Keratinocyte (primary cell): ENCODE measurements around the gene MAD1L1. TPM values are rescaled to one million over a fixed set of nuclear protein-coding genes. Genes with fewer than 3 reads are reported as not detected.

ENCODE experiments used
- DNase-seq: peaks from one replicate; pipeline ENCODE4 v3.0.0-alpha.2; 2011; ENCODE audit warnings: low read depth, missing footprints, low spot score
- FAIRE-seq: peaks from 2 replicates; lab custom pipeline; 2011; peaks lifted over from hg19 to GRCh38; lab: Jason Lieb, UNC
- H2AFZ ChIP-seq: 2 replicates; pipeline ENCODE4 v1.6.0; 2012; ENCODE audit warnings: low read length, control low read depth, inconsistent platforms; ENCODE audit not compliant: control insufficient read depth
- H3K27ac ChIP-seq: 2 replicates; pipeline ENCODE4 v1.5.1; 2011; ENCODE audit warnings: low read length; ENCODE audit not compliant: control insufficient read depth, insufficient read depth
- H3K27me3 ChIP-seq: 3 replicates; pipeline ENCODE4 v1.6.0; 2011; ENCODE audit warnings: low read length; ENCODE audit not compliant: control insufficient read depth, insufficient read depth; ENCODE audit errors: extremely low read depth
- H3K36me3 ChIP-seq, 2 experiments: 2 replicates in 1 of 2; 3 replicates in 1 of 2; pipeline ENCODE4 v1.5.1; 2011; ENCODE audit warnings: low read length in 2 of 2, mild to moderate bottlenecking in 1 of 2; ENCODE audit not compliant: control insufficient read depth in 2 of 2, insufficient read depth in 2 of 2; ENCODE audit errors: extremely low read depth in 1 of 2
- H3K4me1 ChIP-seq: 3 replicates; pipeline ENCODE4 v1.5.1; 2011; ENCODE audit warnings: low read length; ENCODE audit not compliant: control insufficient read depth, insufficient read depth; ENCODE audit errors: extremely low read depth
- H3K4me2 ChIP-seq: 3 replicates; pipeline ENCODE4 v1.6.0; 2011; ENCODE audit warnings: low read depth, low read length; ENCODE audit not compliant: control insufficient read depth, insufficient read depth; ENCODE audit errors: extremely low read depth
- H3K4me3 ChIP-seq, 3 experiments: fragments of 200-600 bp in 1 of 3; sonication (generic) in 1 of 3; 2 replicates in 2 of 3; 3 replicates in 1 of 3; pipeline ENCODE4 v1.5.1; 2011 to 2016; ENCODE audit warnings: low read length in 3 of 3, mild to moderate bottlenecking in 3 of 3, control low read depth in 2 of 3, inconsistent platforms in 1 of 3, low read depth in 1 of 3, mixed read lengths in 1 of 3, mixed run types in 1 of 3, moderate library complexity in 1 of 3; ENCODE audit not compliant: control insufficient read depth in 2 of 3, insufficient read depth in 2 of 3; ENCODE audit errors: extremely low read depth in 1 of 3
- H3K79me2 ChIP-seq: 2 replicates; pipeline ENCODE4 v1.6.0; 2012; ENCODE audit warnings: low read length; ENCODE audit not compliant: control insufficient read depth, insufficient read depth
- H3K9ac ChIP-seq: 3 replicates; pipeline ENCODE4 v1.6.0; 2011; ENCODE audit warnings: low read length; ENCODE audit not compliant: control insufficient read depth, insufficient read depth; ENCODE audit errors: extremely low read depth
- H3K9me1 ChIP-seq: 3 replicates; pipeline ENCODE4 v1.6.0; 2011; ENCODE audit warnings: low read length; ENCODE audit not compliant: control insufficient read depth, insufficient read depth; ENCODE audit errors: extremely low read depth
- H3K9me3 ChIP-seq: 2 replicates; pipeline ENCODE4 v1.5.1; 2012; ENCODE audit warnings: low read depth, low read length; ENCODE audit not compliant: control insufficient read depth
- H4K20me1 ChIP-seq: 3 replicates; pipeline ENCODE4 v1.6.0; 2011; ENCODE audit warnings: low read length; ENCODE audit not compliant: control insufficient read depth, insufficient read depth; ENCODE audit errors: extremely low read depth
- CTCF ChIP-seq, 3 experiments: IDR thresholded peaks in 1 of 3; conservative IDR thresholded peaks in 1 of 3; optimal IDR thresholded peaks in 1 of 3; 2 replicates in 2 of 3; 3 replicates in 1 of 3; pipeline versions ENCODE3 to v1.5.1; 2011; ENCODE audit warnings: low read length in 3 of 3, mild to moderate bottlenecking in 3 of 3, moderate library complexity in 2 of 3, control low read depth in 1 of 3, inconsistent platforms in 1 of 3; ENCODE audit not compliant: insufficient read depth in 2 of 3; ENCODE audit errors: extremely low read depth in 1 of 3
- EZH2 ChIP-seq: IDR thresholded peaks from one replicate; pipeline ENCODE4 v1.6.1; 2012; ENCODE audit warnings: inconsistent platforms, mild to moderate bottlenecking, low read length, moderate library complexity
- dilution Hi-C: fragments of 300-500 bp; cut with MboI; formaldehyde crosslinking; loops from one replicate; pipeline ENCODE4 v1.7.0; 2020; ENCODE audit warnings: low sequenced_read_pairs; ENCODE audit not compliant: extremely low pct_ligation_motif_present
- polyA plus RNA-seq, 5 experiments: library from polyadenylated mRNA; depleted of rRNA in 3 of 5; stranded (reverse) in 3 of 5; stranded (forward) in 1 of 5; unstranded in 1 of 5; fragments of >200 nt; gene quantifications; 1 replicate in 1 of 5; 2 replicates in 3 of 5; 3 replicates in 1 of 5; pipeline versions ENCODE4 v1.2.1 to v1.2.3, GENCODE V29; 2011 to 2012; ENCODE audit warnings: missing spikeins in 2 of 5, low read depth in 1 of 5, low replicate concordance in 1 of 5

MAD1L1 gene
- polyA plus RNA-seq, 1 donor (not counting 4 experiments of a cell fraction or from before 2014, with no cell fraction given) = 18.0 TPM

- FAIRE-seq (no peak), DNase-seq (no peak)
- Histone ChIP-seq H3K9me3 (no peaks in the 10 kb centered on the region), H3K36me3 (peaks cover 0 to 2% of the 10 kb centered on the region in 2 experiments), H3K9ac (no peak overlapping the region), H3K79me2 (no peaks in the 10 kb centered on the region), H3K27me3 (no peaks in the 10 kb centered on the region), H2AFZ (no peak overlapping the region), H3K4me1 (no peaks in the 10 kb centered on the region), H3K4me2 (no peak overlapping the region), H3K9me1 (no peaks in the 10 kb centered on the region), H4K20me1 (no peaks in the 10 kb centered on the region), H3K27ac (no peak overlapping the region), H3K4me3 (no peak overlapping the region)
- dilution Hi-C loops = no loop called here
- no peak for TF ChIP-seq CTCF (optimal IDR thresholded peaks at IDR 0.05 in 1 of 3, IDR thresholded peaks at IDR 0.05 in 1 of 3, conservative IDR thresholded peaks at IDR 0.05 in 1 of 3; ENCODE audit: extremely low read depth in 1 of 3, insufficient read depth in 2 of 3, low read length in 3 of 3)
- TF ChIP-seq EZH2 = no peak
These were observed 51.5 kb downstream of the MAD1L1 start for GRCh38 chr7:2181077-2181854.

- Histone ChIP-seq H3K79me2 (no peaks in the 10 kb centered on the region), H3K9ac (no peak overlapping the region), H3K4me2 (no peak overlapping the region), H3K36me3 (peaks cover 0 to 2% of the 10 kb centered on the region in 2 experiments), H3K9me3 (no peaks in the 10 kb centered on the region), H3K9me1 (peaks cover 3% of the 10 kb centered on the region), H3K4me1 (peaks cover 11% of the 10 kb centered on the region), H3K4me3 (no peak overlapping the region), H3K27me3 (no peaks in the 10 kb centered on the region), H4K20me1 (no peaks in the 10 kb centered on the region), H3K27ac (no peak overlapping the region), H2AFZ (no peak overlapping the region)
- no peak for TF ChIP-seq EZH2
- TF ChIP-seq CTCF (optimal IDR thresholded peaks at IDR 0.05 in 1 of 3, IDR thresholded peaks at IDR 0.05 in 1 of 3, conservative IDR thresholded peaks at IDR 0.05 in 1 of 3; ENCODE audit: extremely low read depth in 1 of 3, insufficient read depth in 2 of 3, low read length in 3 of 3) = no peak
- FAIRE-seq (no peak), DNase-seq (no peak)
- dilution Hi-C loops = no loop called here
These were observed 52.7 kb downstream of the MAD1L1 start for GRCh38 chr7:2180081-2180480.
